Activated B cell treated with CpG ODN at 0.5 μM for 24 hours (primary cell): Measurements from ENCODE around the gene SPEF2. TPM values are rescaled to one million over a fixed set of nuclear protein-coding genes. Genes with fewer than 3 reads are reported as not detected.

Experiments
- ATAC-seq: fragments of 200-7000 bp; cut with Tn5 transposase; one replicate; pipeline ENCODE4 v1.10.0; 2021; ENCODE audit warnings: low read depth, mild to moderate bottlenecking, moderate library complexity
- CTCF ChIA-PET: fragments of 350-600 bp; sonication (Branson Sonifier 250); formaldehyde crosslinking; loops from one replicate; lab custom pipeline; 2021; ENCODE audit warnings: antibody characterized with exemption; lab: Charles Lee
- POLR2A ChIA-PET: fragments of 350-600 bp; sonication (Branson Sonifier 250); formaldehyde crosslinking; loops from one replicate; lab custom pipeline; 2021; ENCODE audit warnings: antibody characterized with exemption; lab: Charles Lee
- DNase-seq: peaks from one replicate; pipeline ENCODE4 v3.0.0; 2022
- H3K27ac Mint-ChIP-seq: one replicate; pipeline ENCODE4 v1.8.0; 2020; ENCODE audit warnings: mixed read lengths
- H3K27me3 Mint-ChIP-seq: one replicate; pipeline ENCODE4 v1.8.0; 2021; ENCODE audit warnings: mixed read lengths
- H3K36me3 Mint-ChIP-seq: one replicate; pipeline ENCODE4 v1.8.0; 2021; ENCODE audit warnings: low read depth, mixed read lengths
- H3K4me1 Mint-ChIP-seq: one replicate; pipeline ENCODE4 v1.8.0; 2021; ENCODE audit warnings: mixed read lengths
- H3K4me3 Mint-ChIP-seq: one replicate; pipeline ENCODE4 v1.8.0; 2020; ENCODE audit warnings: mild to moderate bottlenecking, mixed read lengths
- H3K9me3 Mint-ChIP-seq: one replicate; pipeline ENCODE4 v1.8.0; 2020; ENCODE audit warnings: mixed read lengths
- intact Hi-C: fragments of 100-400 bp; cut with micrococcal nuclease; formaldehyde crosslinking; loops from one replicate; pipeline ENCODE4 v1.15.1; 2024
- total RNA-seq: library from RNA; stranded (reverse); gene quantifications from 2 replicates; pipeline ENCODE4 v1.2.3, GENCODE V29; 2022
- TF ChIP-seq, protein P1 (sequence below): fragments of 200-600 bp; IDR thresholded peaks from one replicate; pipeline ENCODE4 v1.8.0; 2022; ENCODE audit warnings: antibody characterized with exemption, mild to moderate bottlenecking

SPEF2 gene, protein sequence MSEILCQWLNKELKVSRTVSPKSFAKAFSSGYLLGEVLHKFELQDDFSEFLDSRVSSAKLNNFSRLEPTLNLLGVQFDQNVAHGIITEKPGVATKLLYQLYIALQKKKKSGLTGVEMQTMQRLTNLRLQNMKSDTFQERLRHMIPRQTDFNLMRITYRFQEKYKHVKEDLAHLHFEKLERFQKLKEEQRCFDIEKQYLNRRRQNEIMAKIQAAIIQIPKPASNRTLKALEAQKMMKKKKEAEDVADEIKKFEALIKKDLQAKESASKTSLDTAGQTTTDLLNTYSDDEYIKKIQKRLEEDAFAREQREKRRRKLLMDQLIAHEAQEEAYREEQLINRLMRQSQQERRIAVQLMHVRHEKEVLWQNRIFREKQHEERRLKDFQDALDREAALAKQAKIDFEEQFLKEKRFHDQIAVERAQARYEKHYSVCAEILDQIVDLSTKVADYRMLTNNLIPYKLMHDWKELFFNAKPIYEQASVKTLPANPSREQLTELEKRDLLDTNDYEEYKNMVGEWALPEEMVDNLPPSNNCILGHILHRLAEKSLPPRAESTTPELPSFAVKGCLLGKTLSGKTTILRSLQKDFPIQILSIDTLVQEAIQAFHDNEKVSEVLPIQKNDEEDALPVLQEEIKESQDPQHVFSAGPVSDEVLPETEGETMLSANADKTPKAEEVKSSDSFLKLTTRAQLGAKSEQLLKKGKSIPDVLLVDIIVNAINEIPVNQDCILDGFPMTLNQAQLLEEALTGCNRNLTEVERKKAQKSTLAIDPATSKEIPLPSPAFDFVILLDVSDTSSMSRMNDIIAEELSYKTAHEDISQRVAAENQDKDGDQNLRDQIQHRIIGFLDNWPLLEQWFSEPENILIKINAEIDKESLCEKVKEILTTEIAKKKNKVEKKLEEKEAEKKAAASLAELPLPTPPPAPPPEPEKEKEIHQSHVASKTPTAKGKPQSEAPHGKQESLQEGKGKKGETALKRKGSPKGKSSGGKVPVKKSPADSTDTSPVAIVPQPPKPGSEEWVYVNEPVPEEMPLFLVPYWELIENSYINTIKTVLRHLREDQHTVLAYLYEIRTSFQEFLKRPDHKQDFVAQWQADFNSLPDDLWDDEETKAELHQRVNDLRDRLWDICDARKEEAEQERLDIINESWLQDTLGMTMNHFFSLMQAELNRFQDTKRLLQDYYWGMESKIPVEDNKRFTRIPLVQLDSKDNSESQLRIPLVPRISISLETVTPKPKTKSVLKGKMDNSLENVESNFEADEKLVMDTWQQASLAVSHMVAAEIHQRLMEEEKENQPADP (N-terminal part only)
- 2.4 and 3.7 TPM in 2 replicates for total RNA-seq

DNA sequence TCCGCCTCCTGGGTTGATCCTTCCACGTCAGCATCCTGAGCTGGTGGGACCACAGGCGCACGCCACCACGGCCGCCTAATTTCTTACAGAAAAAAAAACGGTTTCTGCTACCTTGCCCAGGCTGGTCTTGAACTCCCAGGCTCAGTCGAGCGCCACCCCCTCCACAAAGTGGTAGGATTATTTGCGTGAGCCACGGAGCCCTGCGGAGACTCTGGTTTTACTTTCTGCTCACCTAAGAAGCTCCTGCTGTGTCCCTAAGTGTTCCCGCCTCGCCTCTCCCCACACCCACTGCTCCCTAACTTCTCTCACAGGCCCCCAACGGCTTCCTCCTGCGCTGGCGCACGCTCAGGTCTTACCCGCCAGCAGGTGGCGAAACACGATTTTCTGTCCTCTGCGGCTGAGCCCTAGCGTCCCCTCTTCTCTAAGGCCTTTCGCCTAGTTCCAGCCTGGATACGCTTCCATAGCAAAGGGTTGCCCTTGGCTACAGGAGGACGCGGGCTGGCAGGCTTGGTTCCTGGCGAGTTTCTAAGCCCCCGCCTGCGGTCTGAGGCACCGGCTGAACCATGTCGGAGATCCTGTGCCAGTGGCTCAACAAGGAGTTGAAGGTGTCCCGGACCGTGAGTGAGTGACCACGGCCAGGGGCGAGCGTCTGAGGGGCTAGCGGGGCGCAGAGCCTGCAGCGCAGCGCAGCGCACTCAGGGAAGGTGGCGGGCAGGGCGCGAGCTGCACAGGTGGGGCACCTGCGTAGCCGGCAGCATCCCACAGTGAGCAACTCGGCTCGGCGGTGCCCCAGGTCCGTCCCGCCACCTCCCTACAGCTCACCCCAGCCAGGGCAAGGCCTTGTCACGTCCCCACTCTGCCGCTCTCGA is at the start of gene SPEF2:
Gene SPEF2, plus strand, starts transcription at position 429 of the 869 bp plus-strand sequence. Its CDS starts 135 bp downstream, at position 564.
- H3K27me3 Mint-ChIP-seq: peaks cover 15% of the 10 kb centered on the region
- H3K9me3 Mint-ChIP-seq: peaks cover 16% of the 10 kb centered on the region
- ChIA-PET POLR2A (interaction anchor here (0.7 kb wide), 1 partner anchor 387 kb away, joined by 4 read pairs; the partner anchor contains the start of gene PRLR), CTCF (interaction anchor here (0.7 to 2.5 kb wide), 4 partner anchors 8 to 309 kb away, joined by 3 to 9 read pairs (median 4); no protein-coding TSS in a partner anchor)
- H3K36me3 Mint-ChIP-seq: no peaks in the 10 kb centered on the region
- ATAC-seq (peak; percentile 78), DNase-seq (peak; percentile 36)
- no peak within 1 kb of the TSS for H3K27ac Mint-ChIP-seq
- H3K4me3 Mint-ChIP-seq: peak within 1 kb of the TSS; percentile 85
- intact Hi-C loops: loop anchor here (1.0 to 2.0 kb wide), 2 partner anchors 159 to 309 kb away; no protein-coding TSS in a partner anchor
- TF ChIP-seq, protein P1, sequence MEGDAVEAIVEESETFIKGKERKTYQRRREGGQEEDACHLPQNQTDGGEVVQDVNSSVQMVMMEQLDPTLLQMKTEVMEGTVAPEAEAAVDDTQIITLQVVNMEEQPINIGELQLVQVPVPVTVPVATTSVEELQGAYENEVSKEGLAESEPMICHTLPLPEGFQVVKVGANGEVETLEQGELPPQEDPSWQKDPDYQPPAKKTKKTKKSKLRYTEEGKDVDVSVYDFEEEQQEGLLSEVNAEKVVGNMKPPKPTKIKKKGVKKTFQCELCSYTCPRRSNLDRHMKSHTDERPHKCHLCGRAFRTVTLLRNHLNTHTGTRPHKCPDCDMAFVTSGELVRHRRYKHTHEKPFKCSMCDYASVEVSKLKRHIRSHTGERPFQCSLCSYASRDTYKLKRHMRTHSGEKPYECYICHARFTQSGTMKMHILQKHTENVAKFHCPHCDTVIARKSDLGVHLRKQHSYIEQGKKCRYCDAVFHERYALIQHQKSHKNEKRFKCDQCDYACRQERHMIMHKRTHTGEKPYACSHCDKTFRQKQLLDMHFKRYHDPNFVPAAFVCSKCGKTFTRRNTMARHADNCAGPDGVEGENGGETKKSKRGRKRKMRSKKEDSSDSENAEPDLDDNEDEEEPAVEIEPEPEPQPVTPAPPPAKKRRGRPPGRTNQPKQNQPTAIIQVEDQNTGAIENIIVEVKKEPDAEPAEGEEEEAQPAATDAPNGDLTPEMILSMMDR: no peak
- peaks cover 10% of the 10 kb centered on the region for H3K4me1 Mint-ChIP-seq

DNA sequence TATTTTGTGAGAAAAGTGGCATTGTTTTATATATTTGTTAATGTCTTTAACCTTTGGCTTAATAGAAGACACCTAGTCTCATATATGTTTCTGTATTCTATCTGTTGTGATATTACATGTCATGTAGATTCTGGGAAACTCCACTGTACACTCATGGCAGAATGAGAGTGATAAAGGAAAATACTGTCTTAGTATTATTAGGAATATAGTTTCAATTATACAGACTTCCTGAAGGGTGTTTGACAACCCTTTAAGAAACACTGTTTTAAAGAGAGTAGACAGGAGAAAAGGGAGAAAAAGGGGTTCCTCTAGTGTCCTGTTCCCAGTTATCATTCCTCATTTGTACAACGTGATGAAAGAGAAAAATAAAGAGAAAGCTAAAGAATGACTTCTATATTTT is 42.1 kb upstream of the SPEF2 start:
- intact Hi-C loops: no loop called here
- Mint-ChIP-seq H3K27ac (no peak overlapping the region), H3K27me3 (no peaks in the 10 kb centered on the region), H3K9me3 (no peaks in the 10 kb centered on the region), H3K36me3 (no peaks in the 10 kb centered on the region), H3K4me3 (no peak overlapping the region), H3K4me1 (no peaks in the 10 kb centered on the region)
- ChIA-PET POLR2A (no interaction called here), CTCF (no interaction called here)
- TF ChIP-seq, protein P1: no peak
- ATAC-seq (no peak), DNase-seq (no peak)

DNA sequence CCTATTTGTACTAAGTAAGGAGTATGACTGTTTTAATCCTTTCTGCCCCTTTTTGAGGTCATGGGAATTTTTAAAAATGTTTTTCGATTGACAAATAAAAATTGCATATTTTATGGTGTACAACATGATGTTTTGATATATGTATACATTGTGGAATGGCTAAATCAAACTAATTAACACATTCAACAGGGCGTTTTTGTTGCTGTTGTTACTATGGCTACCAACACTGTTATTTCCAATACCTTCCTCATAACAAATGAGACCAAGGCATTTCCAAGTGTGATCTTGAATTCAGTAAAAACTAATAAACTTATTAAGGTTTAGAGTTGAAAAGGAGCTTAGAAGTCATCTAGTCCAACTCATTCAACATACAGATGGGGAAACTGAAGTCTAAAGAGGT is 30.2 kb upstream of the SPEF2 start:
- no peak overlapping the region for H3K27ac Mint-ChIP-seq
- TF ChIP-seq, protein P1: no peak
- DNase-seq (no peak), ATAC-seq (no peak)
- H3K27me3 Mint-ChIP-seq: no peaks in the 10 kb centered on the region
- no peak overlapping the region for H3K4me3 Mint-ChIP-seq
- intact Hi-C loops: no loop called here
- CTCF ChIA-PET: no interaction called here
- no peaks in the 10 kb centered on the region for H3K9me3 Mint-ChIP-seq
- POLR2A ChIA-PET: no interaction called here
- no peaks in the 10 kb centered on the region for H3K36me3 Mint-ChIP-seq
- no peaks in the 10 kb centered on the region for H3K4me1 Mint-ChIP-seq

DNA sequence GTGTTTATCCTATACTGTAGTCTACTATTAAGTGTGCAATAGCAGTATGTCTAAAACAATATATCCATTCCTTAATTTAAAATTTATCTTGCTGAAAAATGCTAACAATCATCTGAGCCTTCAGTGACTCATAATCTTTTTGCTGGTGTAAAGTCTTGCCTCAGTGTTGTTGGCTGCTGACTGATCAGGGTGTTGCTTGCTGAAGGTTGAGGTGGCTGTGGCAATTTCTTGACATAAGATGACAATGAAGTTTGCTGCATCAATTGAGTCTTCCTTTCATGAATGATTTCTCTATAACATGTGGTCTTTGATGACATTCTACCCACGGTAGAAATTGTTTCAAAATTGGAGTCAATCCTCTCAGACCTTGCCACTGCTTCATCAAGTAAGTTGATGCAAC is 24.3 kb upstream of the SPEF2 start:
- no peak overlapping the region for H3K27ac Mint-ChIP-seq
- TF ChIP-seq, protein P1: no peak
- no peaks in the 10 kb centered on the region for H3K9me3 Mint-ChIP-seq
- H3K36me3 Mint-ChIP-seq: no peaks in the 10 kb centered on the region
- no peaks in the 10 kb centered on the region for H3K27me3 Mint-ChIP-seq
- no peak overlapping the region for H3K4me3 Mint-ChIP-seq
- DNase-seq (no peak), ATAC-seq (no peak)
- intact Hi-C loops: no loop called here
- H3K4me1 Mint-ChIP-seq: no peaks in the 10 kb centered on the region
- ChIA-PET POLR2A (no interaction called here), CTCF (no interaction called here)
